Omental fat pad (tissue), 4 donors: ENCODE measurements around the gene RGSL1. TPM values are rescaled to one million over a fixed set of nuclear protein-coding genes. Genes with fewer than 3 reads are reported as not detected.

Source experiments
- ATAC-seq: fragments of 150-250 bp; one replicate; pipeline ENCODE4 v1.9.1; 2016; ENCODE audit warnings: mild to moderate bottlenecking, moderate library complexity; ENCODE audit not compliant: low FRiP score
- DNase-seq: peaks from one replicate; pipeline ENCODE4 v3.0.0-alpha.2; 2019; ENCODE audit warnings: low spot score
- CTCF ChIP-seq, 3 donors: fragments of 450-650 bp; IDR thresholded peaks; one replicate each; pipeline ENCODE4 v1.5.1; 2016 to 2017; ENCODE audit warnings: antibody characterized with exemption in 3 of 3, mild to moderate bottlenecking in 3 of 3, moderate library complexity in 2 of 3
- total RNA-seq, 4 donors: library from RNA; depleted of rRNA; stranded (reverse); fragments of >200 nt; gene quantifications; one replicate each; pipeline ENCODE4 v1.1.0, GENCODE V29; 2016

The RGSL1 gene
- total RNA-seq, 4 donors from 2014 or later = 1.7 TPM; not detected in 3

- DNase-seq (no peak), ATAC-seq (no peak)
- no peak for TF ChIP-seq CTCF (IDR thresholded peaks at IDR 0.05)
Observed at GRCh38 chr1:182586380-182586779, 136.4 kb downstream of the RGSL1 start.

- no peak for TF ChIP-seq CTCF (IDR thresholded peaks at IDR 0.05)
- DNase-seq (no peak), ATAC-seq (no peak)
Observed at GRCh38 chr1:182587093-182587492, 137.1 kb downstream of the RGSL1 start.

GRCh38 chr1:182587666-182588499, 137.9 kb downstream of the RGSL1 start:
- DNase-seq (no peak), ATAC-seq (no peak)
- no peak for TF ChIP-seq CTCF (IDR thresholded peaks at IDR 0.05)

GRCh38 chr1:182588500-182589396, 138.8 kb downstream of the RGSL1 start, which contains the start of gene RNASEL:
Gene RNASEL (minus strand): TSS chr1:182589256. CDS start chr1:182586806, 2,450 bp downstream.
- peak; percentile 94 for ATAC-seq
- no peak for TF ChIP-seq CTCF (IDR thresholded peaks at IDR 0.05)
- peak; percentile 51 for DNase-seq

- no peak for TF ChIP-seq CTCF (IDR thresholded peaks at IDR 0.05)
- ATAC-seq (no peak), DNase-seq (no peak)
Observed at GRCh38 chr1:182589520-182589919, 139.6 kb downstream of the RGSL1 start.

- TF ChIP-seq CTCF (IDR thresholded peaks at IDR 0.05) = no peak
Observed at GRCh38 chr1:182589931-182590330, 140.0 kb downstream of the RGSL1 start.

More at GRCh38 chr1:182589931-182590330, 140.0 kb downstream of the RGSL1 start:
- DNase-seq = no peak
- no peak for ATAC-seq
